ENCODE data around the gene POLN.

Gene POLN

GRCh38 chr4:2287594-2287915, 45.6 kb upstream of the POLN start:
- no peak for TF ChIP-seq CTCF (IDR thresholded peaks at IDR 0.05; ENCODE audit: borderline replicate concordance, control extremely low read depth, extremely low read depth, insufficient read depth, missing control alignments)
- no peak for DNase-seq (ENCODE audit: low spot score)
- in situ Hi-C loops (cut with MboI; ENCODE audit: low sequenced_read_pairs, unreplicated experiment): no loop called here

DNA sequence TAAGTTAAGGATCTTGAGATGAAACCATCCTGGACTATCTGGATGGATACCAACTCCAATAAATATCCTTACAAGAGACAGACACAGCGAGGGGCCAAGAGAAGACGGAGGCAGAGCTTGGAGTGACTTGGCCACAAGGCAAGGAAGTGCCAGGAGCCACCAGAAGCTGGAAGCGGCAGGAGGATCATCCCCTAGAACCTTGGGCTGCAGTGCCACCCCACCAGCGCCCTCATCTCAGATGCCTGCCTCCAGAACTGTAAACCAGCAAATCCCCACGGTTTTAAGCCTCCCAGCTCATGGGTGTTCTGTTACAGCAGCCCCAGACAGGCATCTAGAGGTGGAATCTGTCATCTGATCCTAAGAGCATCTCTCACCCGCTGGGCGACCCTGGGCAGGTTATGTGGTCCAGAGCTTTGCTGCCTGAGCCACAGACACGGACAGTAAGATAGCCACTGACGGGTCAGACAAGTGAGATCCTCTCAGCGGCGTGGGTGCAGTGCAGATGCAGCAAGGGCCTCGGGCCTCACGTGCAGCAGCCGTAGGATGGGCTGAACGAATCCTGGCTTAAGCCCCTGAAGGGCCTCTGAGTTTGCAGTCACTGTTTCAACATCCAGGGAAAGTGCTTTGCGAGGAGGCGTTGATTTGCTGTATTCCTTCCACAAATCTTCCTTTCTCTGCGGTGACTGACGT, 45.1 kb upstream of the POLN start:
- no peak for TF ChIP-seq CTCF (IDR thresholded peaks at IDR 0.05; ENCODE audit: borderline replicate concordance, control extremely low read depth, extremely low read depth, insufficient read depth, missing control alignments)
- in situ Hi-C loops (cut with MboI; ENCODE audit: low sequenced_read_pairs, unreplicated experiment): no loop called here
- no peak for DNase-seq (ENCODE audit: low spot score)

- DNase-seq (ENCODE audit: low spot score): no peak
- TF ChIP-seq CTCF (IDR thresholded peaks at IDR 0.05; ENCODE audit: borderline replicate concordance, control extremely low read depth, extremely low read depth, insufficient read depth, missing control alignments): no peak
- in situ Hi-C loops (cut with MboI; ENCODE audit: low sequenced_read_pairs, unreplicated experiment): no loop called here
These were observed 43.9 kb upstream of the POLN start for GRCh38 chr4:2285613-2286381.

- TF ChIP-seq CTCF (IDR thresholded peaks at IDR 0.05; ENCODE audit: borderline replicate concordance, control extremely low read depth, extremely low read depth, insufficient read depth, missing control alignments): no peak
- in situ Hi-C loops (cut with MboI; ENCODE audit: low sequenced_read_pairs, unreplicated experiment): no loop called here
- DNase-seq (ENCODE audit: low spot score): no peak
These were observed 43.2 kb upstream of the POLN start for GRCh38 chr4:2284934-2285612.

DNA sequence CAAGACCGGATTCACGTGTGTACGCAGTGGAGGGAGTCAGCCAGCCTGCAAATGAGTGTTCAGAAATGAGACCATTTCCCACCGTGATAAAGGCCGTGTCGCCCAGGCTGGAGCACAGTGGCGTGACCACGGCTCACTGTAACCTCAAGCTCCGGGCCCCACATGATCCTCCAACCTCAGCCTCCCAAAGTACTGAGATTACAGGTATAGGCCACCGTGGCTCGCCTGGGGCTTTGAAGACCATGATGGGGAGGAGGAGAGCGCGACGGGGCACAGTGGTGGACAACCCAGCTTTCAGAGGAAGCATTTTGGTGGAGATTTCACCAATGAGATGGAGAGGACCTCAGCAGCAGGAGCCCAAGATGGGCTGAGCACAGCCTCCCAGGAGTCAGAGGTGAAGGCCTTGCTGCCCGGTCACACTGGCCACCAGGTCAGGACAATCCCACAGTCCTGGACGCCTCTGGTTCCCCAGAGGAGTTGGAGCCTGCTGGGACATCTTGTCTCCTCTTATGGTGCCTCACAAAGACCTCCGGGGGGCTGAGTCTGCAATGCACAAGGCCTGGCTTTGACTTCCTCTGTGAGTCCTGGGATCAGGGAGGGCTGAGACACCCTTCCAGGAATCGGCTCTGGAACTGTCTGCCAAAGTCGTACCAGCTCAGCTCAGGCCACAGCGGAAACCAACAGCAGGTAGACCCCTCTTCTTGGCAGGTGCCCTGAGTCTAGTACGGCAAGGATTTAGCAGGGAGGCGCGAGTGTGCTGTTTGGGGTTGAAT, 42.4 kb upstream of the POLN start:
- DNase-seq (ENCODE audit: low spot score): no peak
- TF ChIP-seq CTCF (IDR thresholded peaks at IDR 0.05; ENCODE audit: borderline replicate concordance, control extremely low read depth, extremely low read depth, insufficient read depth, missing control alignments): no peak
- in situ Hi-C loops (cut with MboI; ENCODE audit: low sequenced_read_pairs, unreplicated experiment): no loop called here

DNA sequence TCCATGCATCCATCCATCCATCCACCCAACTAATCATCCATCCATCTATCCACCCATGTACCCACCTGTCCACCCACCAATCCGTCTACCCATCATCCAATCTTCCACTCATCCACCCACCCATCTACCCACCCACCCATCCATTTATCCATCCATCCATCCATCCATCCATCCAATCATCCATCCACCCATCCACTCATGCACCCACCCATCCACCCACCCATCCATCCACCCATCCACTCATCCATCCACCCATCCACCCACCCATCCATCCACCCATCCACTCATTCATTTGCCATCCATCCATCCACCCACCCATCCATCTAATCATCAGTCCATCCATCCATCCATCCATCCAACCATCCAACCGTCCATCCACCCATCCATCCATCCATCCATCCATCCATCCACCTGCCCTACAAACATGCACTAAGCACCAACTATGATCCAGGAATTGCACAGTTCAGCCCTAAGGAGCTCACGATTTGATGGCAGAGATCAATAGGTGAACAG, 41.3 kb upstream of the POLN start:
- in situ Hi-C loops (cut with MboI; ENCODE audit: low sequenced_read_pairs, unreplicated experiment): no loop called here
- TF ChIP-seq CTCF (IDR thresholded peaks at IDR 0.05; ENCODE audit: borderline replicate concordance, control extremely low read depth, extremely low read depth, insufficient read depth, missing control alignments): no peak
- DNase-seq (ENCODE audit: low spot score): no peak

All from GM13976 (cell line).